WI38 (cell line): ENCODE data around the gene EIF3CL.
"Not testable (repeated sequence)": the region's sequence is repeated elsewhere in the genome, so short reads cannot be mapped to it uniquely, and the experiment has no call there.

Experiments
- H3K4me3 ChIP-seq: 2 replicates; pipeline ENCODE4 v1.5.1; 2011; ENCODE audit warnings: low read depth, mild to moderate bottlenecking, control low read depth, low read length

EIF3CL gene

GRCh38 chr16:28362600-28362999, 41.0 kb downstream of the EIF3CL start:
- not testable (repeated sequence) for H3K4me3 ChIP-seq

DNA sequence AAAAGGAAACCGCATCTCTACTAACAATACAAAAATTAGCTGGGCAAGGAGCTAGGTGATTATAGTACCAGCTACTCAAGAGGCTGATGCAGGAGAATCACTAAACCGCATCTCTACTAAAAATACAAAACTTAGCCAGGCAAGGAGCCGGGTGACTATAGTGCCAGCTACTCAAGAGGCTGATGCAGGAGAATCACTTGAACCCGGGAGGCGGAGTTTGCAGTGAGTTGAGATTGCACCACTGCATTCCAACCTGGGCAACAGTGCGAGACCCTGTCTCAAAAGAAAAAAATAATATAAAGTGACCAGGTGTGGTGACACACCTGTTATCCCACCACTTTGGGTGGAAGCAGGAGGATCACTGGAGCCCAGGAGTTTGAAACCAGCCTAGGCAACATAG, 65.4 kb downstream of the EIF3CL start:
- not testable (repeated sequence) for H3K4me3 ChIP-seq

DNA sequence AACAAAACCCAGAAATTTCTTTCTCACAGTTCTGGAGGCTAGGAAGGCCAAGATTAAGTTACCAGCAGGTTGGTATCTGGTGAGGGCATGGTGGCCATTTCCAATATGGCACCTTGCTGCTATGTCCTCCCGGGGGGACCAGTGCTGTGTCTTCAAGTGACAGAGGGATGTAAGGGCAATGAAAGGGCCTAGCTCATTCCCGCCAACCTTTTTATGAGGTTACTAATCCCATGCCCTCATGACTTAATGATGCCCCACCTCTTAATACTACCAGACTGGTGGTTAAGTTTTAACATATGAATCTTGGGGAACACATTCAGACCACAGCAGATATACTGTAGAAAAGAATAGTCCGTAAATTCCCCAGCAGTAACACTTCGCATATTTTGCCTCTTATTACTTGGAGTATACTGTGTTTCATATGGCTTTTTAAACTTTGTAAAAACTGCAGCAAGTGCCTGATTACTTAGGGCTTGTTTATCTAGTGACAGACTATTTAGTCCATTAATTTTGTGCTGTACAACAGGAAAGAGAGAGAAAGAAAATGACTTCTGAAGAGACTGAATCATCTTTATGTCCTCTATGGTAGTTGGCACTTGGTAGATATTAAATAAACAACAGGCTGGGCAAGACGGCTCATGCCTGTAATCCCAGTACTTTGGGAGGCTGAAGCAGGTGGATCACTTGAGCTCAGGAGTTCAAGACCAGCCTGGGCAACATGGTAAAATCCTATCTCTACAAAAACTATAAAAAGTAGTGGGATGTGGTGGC, 66.5 kb downstream of the EIF3CL start:
- not testable (repeated sequence) for H3K4me3 ChIP-seq

GRCh38 chr16:28335678-28336077, 68.0 kb downstream of the EIF3CL start:
- not testable (repeated sequence) for H3K4me3 ChIP-seq

DNA sequence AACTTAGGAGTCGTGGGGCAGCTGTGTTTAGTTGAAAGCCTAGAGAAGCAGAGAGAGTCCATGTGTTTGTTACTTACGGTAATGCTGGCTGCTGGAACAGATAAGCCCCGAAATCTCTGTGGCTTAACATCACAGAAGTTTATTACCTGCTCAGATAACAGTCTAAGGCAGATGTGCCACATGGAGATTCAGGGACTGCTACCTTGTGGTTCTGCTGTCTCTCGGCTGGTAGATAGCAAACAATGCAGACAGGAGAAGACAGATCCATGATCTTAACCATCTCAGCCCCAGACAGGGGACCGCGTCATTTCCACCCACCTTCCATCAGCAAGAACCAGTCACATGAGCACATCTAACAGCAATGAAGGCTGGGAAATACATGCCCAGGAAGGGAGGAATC, 71.0 kb downstream of the EIF3CL start:
- H3K4me3 ChIP-seq: not testable (repeated sequence)

- H3K4me3 ChIP-seq: not testable (repeated sequence)
These were observed 72.7 kb downstream of the EIF3CL start for GRCh38 chr16:28330981-28331380.

GRCh38 chr16:28330232-28330631, 73.4 kb downstream of the EIF3CL start:
- not testable (repeated sequence) for H3K4me3 ChIP-seq
